ENCODE results near the gene YJU2.
"Not testable (repeated sequence)": the region's sequence is repeated elsewhere in the genome, so short reads cannot be mapped to it uniquely, and the experiment has no call there.

Gene YJU2

GRCh38 chr19:4208385-4209094 is 38.3 kb upstream of the YJU2 start:
- no peak overlapping the region for H3K27ac ChIP-seq (ENCODE audit: low read depth, low read length)
- no peak overlapping the region for H3K9ac ChIP-seq (ENCODE audit: low read length in 5 of 5)
- H3K4me3 ChIP-seq (ENCODE audit: low read depth in 1 of 5, low read length in 5 of 5), result no peak overlapping the region
- H3K4me1 ChIP-seq (ENCODE audit: control insufficient read depth in 5 of 5, insufficient read depth in 5 of 5, low read length in 5 of 5), result peaks cover 0 to 5% (median 3%) of the 10 kb centered on the region in 5 donors
- H3K36me3 ChIP-seq (ENCODE audit: control insufficient read depth in 5 of 5, insufficient read depth in 5 of 5, low read length in 5 of 5), result no peaks in the 10 kb centered on the region
- H3K9me3 ChIP-seq (ENCODE audit: control insufficient read depth in 5 of 5, low read length in 5 of 5), result no peaks in the 10 kb centered on the region
- H3K27me3 ChIP-seq (ENCODE audit: control insufficient read depth in 5 of 5, insufficient read depth in 4 of 5, low read length in 5 of 5), result peaks cover 0 to 16% (median 3%) of the 10 kb centered on the region in 5 donors

- Histone ChIP-seq H3K27me3 (ENCODE audit: control insufficient read depth in 5 of 5, insufficient read depth in 4 of 5, low read length in 5 of 5) (peaks cover 0 to 16% (median 3%) of the 10 kb centered on the region in 5 donors), H3K4me1 (ENCODE audit: control insufficient read depth in 5 of 5, insufficient read depth in 5 of 5, low read length in 5 of 5) (no peaks in the 10 kb centered on the region), H3K36me3 (ENCODE audit: control insufficient read depth in 5 of 5, insufficient read depth in 5 of 5, low read length in 5 of 5) (no peaks in the 10 kb centered on the region), H3K4me3 (ENCODE audit: low read depth in 1 of 5, low read length in 5 of 5) (no peak overlapping the region), H3K9ac (ENCODE audit: low read length in 5 of 5) (no peak overlapping the region), H3K27ac (ENCODE audit: low read depth, low read length) (no peak overlapping the region), H3K9me3 (ENCODE audit: control insufficient read depth in 5 of 5, low read length in 5 of 5) (no peaks in the 10 kb centered on the region)
Measured at GRCh38 chr19:4210166-4210731, 36.6 kb upstream of the YJU2 start.

GRCh38 chr19:4213116-4213515 is 33.8 kb upstream of the YJU2 start:
- no peak overlapping the region for H3K9ac ChIP-seq (ENCODE audit: low read length in 5 of 5)
- no peaks in the 10 kb centered on the region for H3K36me3 ChIP-seq (ENCODE audit: control insufficient read depth in 5 of 5, insufficient read depth in 5 of 5, low read length in 5 of 5)
- H3K27me3 ChIP-seq (ENCODE audit: control insufficient read depth in 5 of 5, insufficient read depth in 4 of 5, low read length in 5 of 5), result peaks cover 0 to 10% (median 0%) of the 10 kb centered on the region in 5 donors
- peaks cover 0 to 3% (median 0%) of the 10 kb centered on the region in 5 donors for H3K9me3 ChIP-seq (ENCODE audit: control insufficient read depth in 5 of 5, low read length in 5 of 5)
- no peak overlapping the region for H3K4me3 ChIP-seq (ENCODE audit: low read depth in 1 of 5, low read length in 5 of 5)
- no peaks in the 10 kb centered on the region for H3K4me1 ChIP-seq (ENCODE audit: control insufficient read depth in 5 of 5, insufficient read depth in 5 of 5, low read length in 5 of 5)
- H3K27ac ChIP-seq (ENCODE audit: low read depth, low read length), result no peak overlapping the region

GRCh38 chr19:4215807-4216206 is 31.1 kb upstream of the YJU2 start:
- Histone ChIP-seq H3K9ac (ENCODE audit: low read length in 5 of 5) (no peak overlapping the region), H3K27me3 (ENCODE audit: control insufficient read depth in 5 of 5, insufficient read depth in 4 of 5, low read length in 5 of 5) (peaks cover 0 to 7% (median 0%) of the 10 kb centered on the region in 5 donors), H3K4me3 (ENCODE audit: low read depth in 1 of 5, low read length in 5 of 5) (no peak overlapping the region), H3K27ac (ENCODE audit: low read depth, low read length) (no peak overlapping the region), H3K36me3 (ENCODE audit: control insufficient read depth in 5 of 5, insufficient read depth in 5 of 5, low read length in 5 of 5) (no peaks in the 10 kb centered on the region), H3K9me3 (ENCODE audit: control insufficient read depth in 5 of 5, low read length in 5 of 5) (peaks cover 0 to 3% (median 0%) of the 10 kb centered on the region in 5 donors), H3K4me1 (ENCODE audit: control insufficient read depth in 5 of 5, insufficient read depth in 5 of 5, low read length in 5 of 5) (no peaks in the 10 kb centered on the region)

GRCh38 chr19:4216846-4217245 is 30.0 kb upstream of the YJU2 start:
- no peak overlapping the region for H3K27ac ChIP-seq (ENCODE audit: low read depth, low read length)
- no peaks in the 10 kb centered on the region for H3K4me1 ChIP-seq (ENCODE audit: control insufficient read depth in 5 of 5, insufficient read depth in 5 of 5, low read length in 5 of 5)
- H3K36me3 ChIP-seq (ENCODE audit: control insufficient read depth in 5 of 5, insufficient read depth in 5 of 5, low read length in 5 of 5), result no peaks in the 10 kb centered on the region
- H3K9me3 ChIP-seq (ENCODE audit: control insufficient read depth in 5 of 5, low read length in 5 of 5), result peaks cover 0 to 3% (median 0%) of the 10 kb centered on the region in 5 donors
- H3K9ac ChIP-seq (ENCODE audit: low read length in 5 of 5), result no peak overlapping the region
- no peak overlapping the region for H3K4me3 ChIP-seq (ENCODE audit: low read depth in 1 of 5, low read length in 5 of 5)
- H3K27me3 ChIP-seq (ENCODE audit: control insufficient read depth in 5 of 5, insufficient read depth in 4 of 5, low read length in 5 of 5), result peaks cover 0 to 5% (median 0%) of the 10 kb centered on the region in 5 donors

GRCh38 chr19:4217429-4218264 is 29.2 kb upstream of the YJU2 start:
- peaks cover 0 to 3% (median 0%) of the 10 kb centered on the region in 5 donors for H3K27me3 ChIP-seq (ENCODE audit: control insufficient read depth in 5 of 5, insufficient read depth in 4 of 5, low read length in 5 of 5)
- no peak overlapping the region for H3K9ac ChIP-seq (ENCODE audit: low read length in 5 of 5)
- no peaks in the 10 kb centered on the region for H3K36me3 ChIP-seq (ENCODE audit: control insufficient read depth in 5 of 5, insufficient read depth in 5 of 5, low read length in 5 of 5)
- H3K4me1 ChIP-seq (ENCODE audit: control insufficient read depth in 5 of 5, insufficient read depth in 5 of 5, low read length in 5 of 5), result no peaks in the 10 kb centered on the region
- H3K4me3 ChIP-seq (ENCODE audit: low read depth in 1 of 5, low read length in 5 of 5), result no peak overlapping the region
- H3K27ac ChIP-seq (ENCODE audit: low read depth, low read length), result no peak overlapping the region
- peaks cover 0 to 3% (median 0%) of the 10 kb centered on the region in 5 donors for H3K9me3 ChIP-seq (ENCODE audit: control insufficient read depth in 5 of 5, low read length in 5 of 5)

- H3K27me3 ChIP-seq (ENCODE audit: control insufficient read depth in 5 of 5, insufficient read depth in 4 of 5, low read length in 5 of 5); H3K27ac ChIP-seq (ENCODE audit: low read depth, low read length); H3K9ac ChIP-seq (ENCODE audit: low read length in 5 of 5); H3K9me3 ChIP-seq (ENCODE audit: control insufficient read depth in 5 of 5, low read length in 5 of 5); H3K36me3 ChIP-seq (ENCODE audit: control insufficient read depth in 5 of 5, insufficient read depth in 5 of 5, low read length in 5 of 5); H3K4me3 ChIP-seq (ENCODE audit: low read depth in 1 of 5, low read length in 5 of 5); H3K4me1 ChIP-seq (ENCODE audit: control insufficient read depth in 5 of 5, insufficient read depth in 5 of 5, low read length in 5 of 5): not testable (repeated sequence)
Measured at GRCh38 chr19:4218523-4218922, 28.4 kb upstream of the YJU2 start.

GRCh38 chr19:4220188-4220587 is 26.7 kb upstream of the YJU2 start:
- Histone ChIP-seq H3K4me3 (ENCODE audit: low read depth in 1 of 5, low read length in 5 of 5) (no peak overlapping the region), H3K9ac (ENCODE audit: low read length in 5 of 5) (no peak overlapping the region), H3K27ac (ENCODE audit: low read depth, low read length) (no peak overlapping the region), H3K9me3 (ENCODE audit: control insufficient read depth in 5 of 5, low read length in 5 of 5) (peaks cover 0 to 3% (median 0%) of the 10 kb centered on the region in 5 donors), H3K4me1 (ENCODE audit: control insufficient read depth in 5 of 5, insufficient read depth in 5 of 5, low read length in 5 of 5) (no peaks in the 10 kb centered on the region), H3K36me3 (ENCODE audit: control insufficient read depth in 5 of 5, insufficient read depth in 5 of 5, low read length in 5 of 5) (no peaks in the 10 kb centered on the region), H3K27me3 (ENCODE audit: control insufficient read depth in 5 of 5, insufficient read depth in 4 of 5, low read length in 5 of 5) (no peaks in the 10 kb centered on the region)

GRCh38 chr19:4224470-4224869 is 22.4 kb upstream of the YJU2 start:
- Histone ChIP-seq H3K9ac (ENCODE audit: low read length in 5 of 5) (no peak overlapping the region), H3K9me3 (ENCODE audit: control insufficient read depth in 5 of 5, low read length in 5 of 5) (no peaks in the 10 kb centered on the region), H3K4me1 (ENCODE audit: control insufficient read depth in 5 of 5, insufficient read depth in 5 of 5, low read length in 5 of 5) (peaks cover 0 to 9% (median 0%) of the 10 kb centered on the region in 5 donors), H3K36me3 (ENCODE audit: control insufficient read depth in 5 of 5, insufficient read depth in 5 of 5, low read length in 5 of 5) (no peaks in the 10 kb centered on the region), H3K4me3 (ENCODE audit: low read depth in 1 of 5, low read length in 5 of 5) (no peak overlapping the region), H3K27ac (ENCODE audit: low read depth, low read length) (no peak overlapping the region), H3K27me3 (ENCODE audit: control insufficient read depth in 5 of 5, insufficient read depth in 4 of 5, low read length in 5 of 5) (peaks cover 7 to 14% (median 11%) of the 10 kb centered on the region in 5 donors)

GRCh38 chr19:4225885-4226284 is 21.0 kb upstream of the YJU2 start:
- H3K9ac ChIP-seq (ENCODE audit: low read length in 5 of 5), result no peak overlapping the region
- peaks cover 0 to 11% (median 0%) of the 10 kb centered on the region in 5 donors for H3K4me1 ChIP-seq (ENCODE audit: control insufficient read depth in 5 of 5, insufficient read depth in 5 of 5, low read length in 5 of 5)
- no peaks in the 10 kb centered on the region for H3K36me3 ChIP-seq (ENCODE audit: control insufficient read depth in 5 of 5, insufficient read depth in 5 of 5, low read length in 5 of 5)
- H3K27ac ChIP-seq (ENCODE audit: low read depth, low read length), result no peak overlapping the region
- no peak overlapping the region for H3K4me3 ChIP-seq (ENCODE audit: low read depth in 1 of 5, low read length in 5 of 5)
- no peaks in the 10 kb centered on the region for H3K9me3 ChIP-seq (ENCODE audit: control insufficient read depth in 5 of 5, low read length in 5 of 5)
- H3K27me3 ChIP-seq (ENCODE audit: control insufficient read depth in 5 of 5, insufficient read depth in 4 of 5, low read length in 5 of 5), result peaks cover 11 to 18% (median 13%) of the 10 kb centered on the region in 5 donors

All from subcutaneous abdominal adipose tissue (tissue), 5 donors.